Skeletal muscle satellite cell (primary cell): ENCODE data around the gene L3MBTL4.
"Not testable (repeated sequence)": the region's sequence is repeated elsewhere in the genome, so short reads cannot be mapped to it uniquely, and the experiment has no call there.

ENCODE experiments used
- H3K27me3 ChIP-seq: 2 replicates; pipeline ENCODE4 v1.7.0; 2013; ENCODE audit warnings: low read length; ENCODE audit not compliant: control insufficient read depth, insufficient read depth
- H3K36me3 ChIP-seq: 2 replicates; pipeline ENCODE4 v1.7.0; 2013; ENCODE audit warnings: mild to moderate bottlenecking, control low read depth, low read length; ENCODE audit not compliant: insufficient read depth
- H3K4me1 ChIP-seq: 2 replicates; pipeline ENCODE4 v1.7.0; 2013; ENCODE audit warnings: low read length; ENCODE audit not compliant: control insufficient read depth, insufficient read depth
- H3K4me2 ChIP-seq: 2 replicates; pipeline ENCODE4 v1.7.0; 2013; ENCODE audit warnings: mild to moderate bottlenecking, low read length
- H3K4me3 ChIP-seq: 2 replicates; pipeline ENCODE4 v1.7.0; 2013; ENCODE audit warnings: low read length
- H3K9ac ChIP-seq: 2 replicates; pipeline ENCODE4 v1.7.0; 2013; ENCODE audit warnings: mild to moderate bottlenecking, low read depth, low read length, moderate library complexity
- H3K9me3 ChIP-seq: replicated peaks from 2 replicates; pipeline ENCODE4 v1.7.0; 2013; ENCODE audit warnings: mild to moderate bottlenecking, control low read depth, low read length

L3MBTL4 gene

GRCh38 chr18:6261938-6262337, 152.8 kb downstream of the L3MBTL4 start:
- Histone ChIP-seq H3K9ac (no peak overlapping the region), H3K27me3 (no peaks in the 10 kb centered on the region), H3K4me2 (no peak overlapping the region), H3K9me3 (peaks cover 5% of the 10 kb centered on the region), H3K4me3 (no peak overlapping the region), H3K4me1 (no peaks in the 10 kb centered on the region), H3K36me3 (no peaks in the 10 kb centered on the region)

GRCh38 chr18:6259324-6259723, 155.4 kb downstream of the L3MBTL4 start:
- not testable (repeated sequence) for H3K9ac ChIP-seq, H3K4me1 ChIP-seq, H3K27me3 ChIP-seq, H3K4me2 ChIP-seq, H3K36me3 ChIP-seq, H3K9me3 ChIP-seq, H3K4me3 ChIP-seq

- Histone ChIP-seq H3K9ac (no peak overlapping the region), H3K4me2 (no peak overlapping the region), H3K27me3 (no peaks in the 10 kb centered on the region), H3K36me3 (no peaks in the 10 kb centered on the region), H3K9me3 (peaks cover 5% of the 10 kb centered on the region), H3K4me1 (no peaks in the 10 kb centered on the region), H3K4me3 (no peak overlapping the region)
These were observed 156.8 kb downstream of the L3MBTL4 start for GRCh38 chr18:6257950-6258349.

GRCh38 chr18:6256521-6256920, 158.2 kb downstream of the L3MBTL4 start:
- H3K4me1 ChIP-seq, result no peaks in the 10 kb centered on the region
- H3K9me3 ChIP-seq, result peaks cover 5% of the 10 kb centered on the region
- H3K4me2 ChIP-seq, result no peak overlapping the region
- no peaks in the 10 kb centered on the region for H3K27me3 ChIP-seq
- H3K4me3 ChIP-seq, result no peak overlapping the region
- H3K36me3 ChIP-seq, result no peaks in the 10 kb centered on the region
- H3K9ac ChIP-seq, result no peak overlapping the region

DNA sequence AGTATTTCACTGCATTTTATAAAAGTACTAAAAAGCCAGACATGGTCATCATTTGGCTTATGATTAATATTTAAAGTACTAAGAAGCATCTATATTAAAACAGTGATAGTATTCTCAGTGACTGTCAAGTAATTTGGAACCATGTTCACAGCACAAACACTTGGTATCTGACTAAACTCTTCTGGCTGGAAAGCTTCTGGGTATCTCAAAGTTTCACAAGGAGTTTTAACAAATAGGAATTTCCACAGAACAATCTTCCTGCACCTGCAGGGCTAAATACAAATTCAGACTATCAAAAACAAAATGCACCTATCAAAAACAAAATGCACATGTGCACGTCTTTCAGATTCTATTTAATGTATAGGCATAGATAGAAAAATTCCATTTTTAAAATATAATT, 158.8 kb downstream of the L3MBTL4 start:
- no peaks in the 10 kb centered on the region for H3K4me1 ChIP-seq
- no peak overlapping the region for H3K4me3 ChIP-seq
- H3K27me3 ChIP-seq, result no peaks in the 10 kb centered on the region
- H3K36me3 ChIP-seq, result no peaks in the 10 kb centered on the region
- peaks cover 5% of the 10 kb centered on the region for H3K9me3 ChIP-seq
- no peak overlapping the region for H3K9ac ChIP-seq
- no peak overlapping the region for H3K4me2 ChIP-seq

GRCh38 chr18:6255116-6255705, 159.5 kb downstream of the L3MBTL4 start:
- no peak overlapping the region for H3K4me2 ChIP-seq
- no peak overlapping the region for H3K4me3 ChIP-seq
- H3K9me3 ChIP-seq, result peaks cover 5% of the 10 kb centered on the region
- H3K36me3 ChIP-seq, result no peaks in the 10 kb centered on the region
- H3K4me1 ChIP-seq, result no peaks in the 10 kb centered on the region
- H3K27me3 ChIP-seq, result no peaks in the 10 kb centered on the region
- no peak overlapping the region for H3K9ac ChIP-seq

GRCh38 chr18:6254456-6254855, 160.3 kb downstream of the L3MBTL4 start:
- no peak overlapping the region for H3K4me3 ChIP-seq
- H3K27me3 ChIP-seq, result no peaks in the 10 kb centered on the region
- no peaks in the 10 kb centered on the region for H3K4me1 ChIP-seq
- no peak overlapping the region for H3K4me2 ChIP-seq
- H3K36me3 ChIP-seq, result no peaks in the 10 kb centered on the region
- no peak overlapping the region for H3K9ac ChIP-seq
- peaks cover 5% of the 10 kb centered on the region for H3K9me3 ChIP-seq

- Histone ChIP-seq H3K36me3 (no peaks in the 10 kb centered on the region), H3K27me3 (no peaks in the 10 kb centered on the region), H3K9ac (no peak overlapping the region)
These were observed 163.6 kb downstream of the L3MBTL4 start for GRCh38 chr18:6251084-6251483.

DNA sequence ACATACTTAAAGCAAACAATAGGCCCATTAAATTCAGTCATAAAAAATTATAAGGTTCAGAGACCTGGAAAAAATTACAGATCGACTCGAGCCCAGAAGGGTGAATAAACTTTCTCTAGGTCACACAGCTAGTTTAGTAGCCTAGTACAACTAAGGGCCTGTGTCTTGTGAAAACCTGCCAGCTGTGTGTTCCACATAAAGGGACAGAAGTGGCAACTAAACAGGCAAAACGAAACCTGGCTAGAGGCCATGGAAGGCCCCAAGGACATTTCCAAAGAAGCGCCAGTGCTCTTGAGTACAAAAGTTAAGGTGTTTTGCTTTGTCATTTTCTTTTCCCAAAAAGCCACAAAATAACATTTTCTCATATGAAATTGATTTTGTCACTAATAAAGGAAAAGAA, 164.9 kb downstream of the L3MBTL4 start:
- Histone ChIP-seq H3K27me3 (no peaks in the 10 kb centered on the region), H3K9me3 (no peaks in the 10 kb centered on the region), H3K9ac (no peak overlapping the region), H3K4me3 (no peak overlapping the region), H3K4me2 (no peak overlapping the region), H3K36me3 (no peaks in the 10 kb centered on the region), H3K4me1 (no peaks in the 10 kb centered on the region)

More at GRCh38 chr18:6251084-6251483, 163.6 kb downstream of the L3MBTL4 start:
- Histone ChIP-seq H3K9me3 (no peaks in the 10 kb centered on the region), H3K4me1 (no peaks in the 10 kb centered on the region), H3K4me3 (no peak overlapping the region), H3K4me2 (no peak overlapping the region)

- Histone ChIP-seq H3K9ac (no peak overlapping the region), H3K36me3 (no peaks in the 10 kb centered on the region), H3K27me3 (no peaks in the 10 kb centered on the region), H3K4me2 (no peak overlapping the region), H3K4me1 (no peaks in the 10 kb centered on the region), H3K4me3 (no peak overlapping the region), H3K9me3 (no peaks in the 10 kb centered on the region)
These were observed 165.5 kb downstream of the L3MBTL4 start for GRCh38 chr18:6249170-6249569.

DNA sequence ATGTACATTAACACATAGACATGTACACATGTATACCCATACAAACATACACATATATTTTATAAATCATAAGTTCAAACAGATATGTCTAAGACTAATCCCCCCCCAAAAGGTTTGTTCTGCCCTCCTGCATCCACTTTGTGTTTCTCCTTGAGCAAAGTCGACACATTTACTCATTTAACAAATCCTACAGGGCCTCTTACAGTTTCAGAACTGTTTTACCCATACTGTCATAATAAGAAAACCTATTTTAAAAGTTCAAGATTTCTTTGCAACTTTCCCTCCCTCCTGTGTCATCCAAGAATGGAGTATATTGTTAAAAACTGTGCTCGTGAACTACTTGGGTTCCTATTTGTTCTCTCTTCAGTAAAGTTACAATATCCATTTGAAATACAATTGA, 166.7 kb downstream of the L3MBTL4 start:
- Histone ChIP-seq H3K4me1 (no peaks in the 10 kb centered on the region), H3K4me2 (no peak overlapping the region), H3K27me3 (no peaks in the 10 kb centered on the region), H3K4me3 (no peak overlapping the region), H3K9me3 (no peaks in the 10 kb centered on the region), H3K9ac (no peak overlapping the region), H3K36me3 (no peaks in the 10 kb centered on the region)

GRCh38 chr18:6242004-6242403, 172.7 kb downstream of the L3MBTL4 start:
- Histone ChIP-seq H3K4me2 (no peak overlapping the region), H3K4me3 (no peak overlapping the region), H3K9ac (no peak overlapping the region), H3K4me1 (no peaks in the 10 kb centered on the region), H3K36me3 (no peaks in the 10 kb centered on the region), H3K9me3 (no peaks in the 10 kb centered on the region), H3K27me3 (no peaks in the 10 kb centered on the region)
